ENCODE data around the gene MEGF11.
A peak's percentile ranks its signal among the peaks of the same experiment; 100 is the strongest.
"Not testable (repeated sequence)": the region's sequence is repeated elsewhere in the genome, so short reads cannot be mapped to it uniquely, and the experiment has no call there.

Gene MEGF11

GRCh38 chr15:65991721-65992483, 261.6 kb downstream of the MEGF11 start:
- peak; percentile 39 for DNase-seq

- DNase-seq, result no peak
Measured at GRCh38 chr15:65990298-65990981, 263.1 kb downstream of the MEGF11 start.

- DNase-seq, result peak; percentile 67
Measured at GRCh38 chr15:65987100-65987499, 266.4 kb downstream of the MEGF11 start.

- no peak for DNase-seq
Measured at GRCh38 chr15:65986416-65986815, 267.1 kb downstream of the MEGF11 start.

- DNase-seq, result no peak
Measured at GRCh38 chr15:65985387-65985786, 268.2 kb downstream of the MEGF11 start.

GRCh38 chr15:65982627-65983322, 270.8 kb downstream of the MEGF11 start:
- no peak for DNase-seq

- peak; percentile 88 for DNase-seq
Measured at GRCh38 chr15:65981837-65982626, 271.5 kb downstream of the MEGF11 start.

- peak; percentile 15 for DNase-seq
Measured at GRCh38 chr15:65980824-65981456, 272.6 kb downstream of the MEGF11 start.

GRCh38 chr15:65979837-65980236, 273.7 kb downstream of the MEGF11 start:
- no peak for DNase-seq

- no peak for DNase-seq
Measured at GRCh38 chr15:65979316-65979715, 274.2 kb downstream of the MEGF11 start.

GRCh38 chr15:65978110-65978509, 275.4 kb downstream of the MEGF11 start:
- no peak for DNase-seq

GRCh38 chr15:65976196-65976595, 277.4 kb downstream of the MEGF11 start:
- DNase-seq, result not testable (repeated sequence)

GRCh38 chr15:65971741-65971995, 281.9 kb downstream of the MEGF11 start:
- no peak for DNase-seq

GRCh38 chr15:65970937-65971740, 282.4 kb downstream of the MEGF11 start:
- DNase-seq, result no peak

GRCh38 chr15:65969865-65970816, 283.4 kb downstream of the MEGF11 start:
- DNase-seq, result no peak

- DNase-seq, result no peak
Measured at GRCh38 chr15:65968511-65968910, 285.0 kb downstream of the MEGF11 start.

GRCh38 chr15:65964792-65965433, 288.6 kb downstream of the MEGF11 start:
- no peak for DNase-seq

- DNase-seq, result peak; percentile 90
Measured at GRCh38 chr15:65963911-65964482, 289.6 kb downstream of the MEGF11 start.

GRCh38 chr15:65963358-65963757, 290.2 kb downstream of the MEGF11 start:
- no peak for DNase-seq

- no peak for DNase-seq
Measured at GRCh38 chr15:65962187-65962586, 291.4 kb downstream of the MEGF11 start.
